ENCODE data around the gene ADAMTSL1.

The ADAMTSL1 gene

GRCh38 chr9:18942801-18943200 lies 468.8 kb downstream of the ADAMTSL1 start:
- Histone ChIP-seq H3K9ac (ENCODE audit: low read depth, low read length) (no peak overlapping the region), H3K4me1 (ENCODE audit: insufficient read depth, low read length) (no peaks in the 10 kb centered on the region), H3K9me3 (ENCODE audit: control insufficient read depth, insufficient read depth, low read length) (no peaks in the 10 kb centered on the region), H3K36me3 (ENCODE audit: insufficient read depth, low read length) (no peaks in the 10 kb centered on the region)

GRCh38 chr9:18947892-18948339 lies 474.0 kb downstream of the ADAMTSL1 start:
- Histone ChIP-seq H3K9ac (ENCODE audit: low read depth, low read length) (no peak overlapping the region), H3K36me3 (ENCODE audit: insufficient read depth, low read length) (no peaks in the 10 kb centered on the region), H3K4me1 (ENCODE audit: insufficient read depth, low read length) (no peaks in the 10 kb centered on the region), H3K9me3 (ENCODE audit: control insufficient read depth, insufficient read depth, low read length) (no peaks in the 10 kb centered on the region)

- H3K9ac ChIP-seq (ENCODE audit: low read depth, low read length): no peak overlapping the region
- no peaks in the 10 kb centered on the region for H3K36me3 ChIP-seq (ENCODE audit: insufficient read depth, low read length)
- no peaks in the 10 kb centered on the region for H3K9me3 ChIP-seq (ENCODE audit: control insufficient read depth, insufficient read depth, low read length)
- no peaks in the 10 kb centered on the region for H3K4me1 ChIP-seq (ENCODE audit: insufficient read depth, low read length)
Observed at GRCh38 chr9:18951936-18952335, 478.0 kb downstream of the ADAMTSL1 start.

GRCh38 chr9:18955626-18956025 lies 481.7 kb downstream of the ADAMTSL1 start:
- Histone ChIP-seq H3K9ac (ENCODE audit: low read depth, low read length) (no peak overlapping the region), H3K9me3 (ENCODE audit: control insufficient read depth, insufficient read depth, low read length) (no peaks in the 10 kb centered on the region), H3K36me3 (ENCODE audit: insufficient read depth, low read length) (no peaks in the 10 kb centered on the region), H3K4me1 (ENCODE audit: insufficient read depth, low read length) (no peaks in the 10 kb centered on the region)
